ENCODE data around the gene PRMT1. TPM values are rescaled to one million over a fixed set of nuclear protein-coding genes. Genes with fewer than 3 reads are reported as not detected.
A peak's percentile ranks its signal among the peaks of the same experiment; 100 is the strongest.

PRMT1 gene
- total and polyA plus RNA-seq, 9 of the 15 experiments (the other 6 are each of a cell fraction or from before 2014, with no cell fraction given): 13.3 to 464 (median 326) TPM

GRCh38 chr19:49712397-49712859, 35.4 kb downstream of the PRMT1 start (continued):
- TF ChIP-seq REST (IDR thresholded peaks at IDR 0.05; ENCODE audit: borderline replicate concordance): no peak
- TF ChIP-seq REST (CRISPR knock-in tag; IDR thresholded peaks at IDR 0.05; ENCODE audit: low read depth): no peak
- no peak for TF ChIP-seq NFATC3 (IDR thresholded peaks at IDR 0.05)
- TF ChIP-seq TAF1 (IDR thresholded peaks at IDR 0.05; ENCODE audit: control insufficient read depth, extremely low read depth, insufficient read depth, low read length, severe bottlenecking): peak; percentile 40
- peak; percentile 99 for TF ChIP-seq HDGF (IDR thresholded peaks at IDR 0.05)
- TF ChIP-seq HDAC1 (IDR thresholded peaks at IDR 0.05): peak in 1 of 2 experiments; percentile 76; a peak in 2 of 4 replicates
- TF ChIP-seq PML (IDR thresholded peaks at IDR 0.05; ENCODE audit: low read length): no peak
- 0 out of 2 replicates have a peak, but pooled peaks have one; percentile 28 for TF ChIP-seq ZBTB40 (IDR thresholded peaks at IDR 0.05)
- TF ChIP-seq ZBTB40 (CRISPR knock-in tag; IDR thresholded peaks at IDR 0.05): no peak
- TF ChIP-seq ZNF23 (CRISPR knock-in tag; IDR thresholded peaks at IDR 0.05): no peak
- peak; percentile 37; the same call in 1 of the 2 replicates for TF ChIP-seq PHB2 (IDR thresholded peaks at IDR 0.05; ENCODE audit: low read depth)
